Mucosa of gallbladder (tissue), 1 donor: ENCODE measurements around the gene USP49. TPM values are rescaled to one million over a fixed set of nuclear protein-coding genes. Genes with fewer than 3 reads are reported as not detected.
"Not testable (repeated sequence)": the region's sequence is repeated elsewhere in the genome, so short reads cannot be mapped to it uniquely, and the experiment has no call there.

Experiments used
- DNase-seq: peaks from one replicate; pipeline ENCODE4 v3.0.0-alpha.2; 2020; ENCODE audit warnings: low spot score
- total RNA-seq: library from RNA; stranded (reverse); gene quantifications from one replicate; pipeline ENCODE4 v1.2.1, GENCODE V29; 2021
- donor health status: DM: no; HTN: no; CAD: no.

USP49 gene
- total RNA-seq, 1 donor from 2014 or later, result 3.3 TPM

GRCh38 chr6:41813469-41813868 is 81.7 kb downstream of the USP49 start:
- DNase-seq, result no peak

GRCh38 chr6:41811946-41812345 is 83.2 kb downstream of the USP49 start:
- DNase-seq, result not testable (repeated sequence)

- no peak for DNase-seq
Measured at GRCh38 chr6:41811095-41811494, 84.1 kb downstream of the USP49 start.

- DNase-seq, result no peak
Measured at GRCh38 chr6:41805830-41806774, 89.1 kb downstream of the USP49 start.

- no peak for DNase-seq
Measured at GRCh38 chr6:41801380-41801779, 93.8 kb downstream of the USP49 start.

GRCh38 chr6:41799559-41799911 is 95.6 kb downstream of the USP49 start:
- DNase-seq, result no peak

GRCh38 chr6:41798901-41799558 is 96.1 kb downstream of the USP49 start:
- DNase-seq, result no peak

GRCh38 chr6:41796474-41796873 is 98.7 kb downstream of the USP49 start:
- no peak for DNase-seq

GRCh38 chr6:41791984-41792383 is 103.2 kb downstream of the USP49 start:
- DNase-seq, result no peak

- no peak for DNase-seq
Measured at GRCh38 chr6:41791305-41791704, 103.9 kb downstream of the USP49 start.

- DNase-seq, result no peak
Measured at GRCh38 chr6:41790045-41790444, 105.1 kb downstream of the USP49 start.

- DNase-seq, result no peak
Measured at GRCh38 chr6:41789390-41789724, 105.8 kb downstream of the USP49 start.

GRCh38 chr6:41787219-41787917 is 107.8 kb downstream of the USP49 start, which contains the start of gene TOMM6:
Gene TOMM6 (plus strand): TSS chr6:41787694. CDS start chr6:41787698, 4 bp downstream.
- peak; percentile 97 for DNase-seq

GRCh38 chr6:41786451-41787218 is 108.5 kb downstream of the USP49 start:
- peak; percentile 89 for DNase-seq

- DNase-seq, result no peak
Measured at GRCh38 chr6:41785689-41786450, 109.3 kb downstream of the USP49 start.

- DNase-seq, result no peak
Measured at GRCh38 chr6:41785254-41785653, 109.9 kb downstream of the USP49 start.

GRCh38 chr6:41784581-41785171 is 110.5 kb downstream of the USP49 start:
- peak; percentile 69 for DNase-seq

GRCh38 chr6:41783106-41783780 is 111.9 kb downstream of the USP49 start:
- no peak for DNase-seq

- DNase-seq, result peak; percentile 26
Measured at GRCh38 chr6:41781366-41781730, 113.8 kb downstream of the USP49 start.
